ENCODE measurements around the gene GPX6.
"Not testable (repeated sequence)": the region's sequence is repeated elsewhere in the genome, so short reads cannot be mapped to it uniquely, and the experiment has no call there.

The GPX6 gene

GRCh38 chr6:28480253-28480932 lies 35.2 kb downstream of the GPX6 start:
- DNase-seq: no peak

DNA sequence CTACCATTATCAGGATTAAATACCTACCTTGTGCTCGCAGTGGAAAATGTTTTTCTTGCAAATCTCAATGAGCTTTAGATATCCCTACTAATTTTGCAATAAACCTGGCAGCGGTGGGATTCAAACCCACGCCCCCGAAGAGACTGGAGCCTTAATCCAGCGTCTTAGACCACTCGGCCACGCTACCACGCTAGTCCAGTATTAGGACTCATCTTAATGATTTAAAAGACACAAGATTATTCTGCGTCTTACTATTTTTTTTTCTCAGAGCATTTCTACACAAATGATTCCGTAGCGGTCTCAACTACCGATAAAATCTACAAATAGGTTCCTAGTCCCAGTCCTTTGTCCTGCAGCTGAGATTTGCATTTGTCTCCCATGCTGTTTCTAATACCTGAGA lies 37.1 kb downstream of the GPX6 start:
- DNase-seq: no peak

- DNase-seq: peak; percentile 46
Observed at GRCh38 chr6:28474441-28475219, 41.0 kb downstream of the GPX6 start.

- not testable (repeated sequence) for DNase-seq
Observed at GRCh38 chr6:28469153-28469745, 46.3 kb downstream of the GPX6 start.

DNA sequence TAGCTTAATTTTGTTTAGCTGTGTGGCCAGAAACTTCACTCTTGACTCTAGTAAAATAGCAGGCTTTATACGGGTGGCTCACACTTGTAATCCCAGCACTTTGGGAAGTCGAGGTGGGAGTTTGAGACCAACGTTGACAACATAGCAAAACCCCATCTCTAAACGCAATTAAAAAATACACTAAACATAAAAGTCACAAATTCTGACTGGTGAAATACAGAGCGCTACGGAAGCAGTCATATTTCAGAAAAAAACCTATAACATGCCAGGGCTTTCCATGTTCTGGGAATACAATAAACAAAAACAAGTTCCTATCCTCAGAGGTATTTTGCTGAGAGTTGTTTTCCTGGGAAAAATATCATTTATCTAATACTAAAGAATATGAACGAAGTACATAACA lies 47.5 kb downstream of the GPX6 start:
- no peak for DNase-seq

DNA sequence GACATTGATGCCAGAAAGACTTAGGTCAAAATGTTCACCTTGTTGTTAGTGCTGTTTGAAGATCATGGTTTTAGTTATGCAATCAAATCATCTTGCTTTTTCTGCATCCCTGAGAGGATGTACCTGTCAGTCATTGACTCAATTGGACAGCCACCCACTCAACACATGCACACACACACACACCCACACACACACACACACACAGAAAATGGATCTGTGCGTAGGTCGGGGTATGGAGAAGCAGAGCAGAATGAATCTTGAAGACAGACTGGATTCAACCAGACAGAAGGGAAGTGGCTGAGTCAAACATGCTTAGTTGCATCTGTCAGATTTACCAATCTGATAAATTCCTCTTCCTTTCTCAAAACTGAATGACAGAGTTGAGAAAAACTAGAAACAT lies 53.2 kb downstream of the GPX6 start:
- DNase-seq: no peak

DNA sequence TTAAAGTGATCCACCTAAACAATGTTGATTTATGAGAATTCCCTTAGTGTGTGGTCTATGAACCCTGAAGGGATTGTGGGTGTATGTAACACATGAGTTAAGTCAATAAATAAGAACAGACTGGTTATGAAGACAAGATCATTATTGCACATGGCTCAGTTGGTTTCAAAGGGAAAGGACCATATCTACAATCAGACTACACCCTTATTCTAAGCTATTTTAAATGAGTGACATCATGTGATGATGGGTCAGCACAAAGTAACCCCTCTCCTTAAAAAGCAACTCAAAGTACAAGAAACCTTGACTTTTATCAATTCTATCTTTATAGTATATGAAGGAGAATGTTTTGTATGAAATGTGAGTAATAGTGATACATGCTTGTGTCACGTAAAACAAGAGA lies 57.0 kb downstream of the GPX6 start:
- DNase-seq: no peak
